HG02852 (cell line): ENCODE results near the gene DALRD3.
A peak's percentile ranks its signal among the peaks of the same experiment; 100 is the strongest.
"Not testable (repeated sequence)": the region's sequence is repeated elsewhere in the genome, so short reads cannot be mapped to it uniquely, and the experiment has no call there.

Experiments
- ATAC-seq: cut with Tn5 transposase; IDR thresholded peaks from one replicate; pipeline ENCODE4 v1.9.1; 2021; ENCODE audit warnings: mild to moderate bottlenecking, moderate library complexity; ENCODE audit not compliant: unreplicated experiment

Gene DALRD3

DNA sequence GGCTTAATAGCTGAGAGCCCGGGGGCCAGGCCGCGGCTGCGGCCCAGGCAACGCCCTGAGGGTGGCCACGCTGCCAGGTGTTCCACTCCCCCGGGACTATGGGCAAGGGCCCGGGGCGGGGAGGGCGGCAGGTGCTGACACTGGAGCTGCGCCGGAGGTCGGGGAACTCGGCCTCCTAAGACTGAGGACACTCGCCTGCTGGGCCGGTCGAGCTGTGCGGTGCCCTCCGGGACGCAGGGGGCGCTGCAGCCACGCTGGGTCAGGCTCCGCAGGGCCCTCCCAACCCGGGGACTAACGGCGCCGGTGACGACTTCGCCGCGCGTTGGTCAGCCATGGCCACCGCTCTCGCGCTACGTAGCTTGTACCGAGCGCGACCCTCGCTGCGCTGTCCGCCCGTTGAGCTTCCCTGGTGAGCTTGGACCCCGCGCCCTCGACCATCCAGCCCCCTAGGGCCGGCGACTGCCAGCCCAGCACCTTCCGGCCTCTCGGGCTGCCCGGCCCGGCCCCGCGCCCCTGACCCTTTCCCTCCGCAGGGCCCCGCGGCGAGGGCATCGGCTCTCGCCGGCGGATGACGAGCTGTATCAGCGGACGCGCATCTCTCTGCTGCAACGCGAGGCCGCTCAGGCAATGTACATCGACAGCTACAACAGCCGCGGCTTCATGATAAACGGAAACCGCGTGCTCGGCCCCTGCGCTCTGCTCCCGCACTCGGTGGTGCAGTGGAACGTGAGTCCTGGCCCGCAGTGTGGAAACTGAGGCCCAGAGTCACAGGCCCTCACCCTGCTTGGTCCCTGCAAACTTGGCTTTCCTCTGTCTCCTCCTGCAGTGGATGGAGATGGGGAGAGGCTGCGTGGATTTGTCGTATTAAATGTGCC is 3.7 kb upstream of the DALRD3 start, which contains the start of gene NDUFAF3:
Gene NDUFAF3, plus strand, starts transcription at position 309 of the 875 bp plus-strand sequence. Its CDS starts 24 bp downstream, at position 333.
- peak; percentile 50 for ATAC-seq

DNA sequence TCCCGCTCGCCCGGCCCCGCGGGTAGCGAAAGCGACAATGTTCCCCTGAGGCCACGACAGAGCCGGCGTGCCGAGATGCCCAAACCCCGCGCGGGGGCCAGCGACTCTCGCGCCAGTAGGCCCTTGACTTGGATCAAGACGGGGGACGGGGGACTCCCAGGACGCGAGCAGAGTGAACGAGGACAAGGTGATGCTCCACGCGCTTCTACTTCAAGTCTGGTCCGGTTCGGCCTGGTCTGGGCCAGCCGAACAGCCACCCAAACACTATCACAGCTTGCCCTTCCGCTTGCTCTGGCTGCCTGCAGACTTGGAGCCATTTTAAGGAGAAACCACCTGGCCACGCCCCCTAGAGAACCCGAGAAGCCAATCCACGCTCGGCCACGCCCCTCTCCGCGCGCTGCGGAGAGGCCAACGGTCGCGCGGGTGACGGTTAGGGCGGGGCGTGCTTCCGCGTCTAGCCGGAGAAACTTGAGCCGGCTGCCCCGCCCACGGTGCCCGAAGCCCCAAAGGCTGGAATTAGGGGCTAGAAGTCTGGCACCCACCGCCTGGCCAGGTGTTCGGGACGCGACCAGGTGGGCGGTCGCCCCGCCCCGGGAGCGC is 2.9 kb upstream of the DALRD3 start:
- peak; percentile 46 for ATAC-seq

GRCh38 chr3:49020330-49021212 is 2.2 kb upstream of the DALRD3 start:
- ATAC-seq = peak; percentile 0

- no peak for ATAC-seq
Measured at GRCh38 chr3:49019941-49020329, 1.6 kb upstream of the DALRD3 start.

GRCh38 chr3:49018707-49019006 is 277 bp upstream of the DALRD3 start:
- ATAC-seq = no peak

- ATAC-seq = no peak
Measured at GRCh38 chr3:49017229-49017970, 980 bp downstream of the DALRD3 start.

GRCh38 chr3:49016414-49017228 is 1.8 kb downstream of the DALRD3 start:
- no peak for ATAC-seq

GRCh38 chr3:49015765-49016164 is 2.6 kb downstream of the DALRD3 start:
- ATAC-seq = no peak

DNA sequence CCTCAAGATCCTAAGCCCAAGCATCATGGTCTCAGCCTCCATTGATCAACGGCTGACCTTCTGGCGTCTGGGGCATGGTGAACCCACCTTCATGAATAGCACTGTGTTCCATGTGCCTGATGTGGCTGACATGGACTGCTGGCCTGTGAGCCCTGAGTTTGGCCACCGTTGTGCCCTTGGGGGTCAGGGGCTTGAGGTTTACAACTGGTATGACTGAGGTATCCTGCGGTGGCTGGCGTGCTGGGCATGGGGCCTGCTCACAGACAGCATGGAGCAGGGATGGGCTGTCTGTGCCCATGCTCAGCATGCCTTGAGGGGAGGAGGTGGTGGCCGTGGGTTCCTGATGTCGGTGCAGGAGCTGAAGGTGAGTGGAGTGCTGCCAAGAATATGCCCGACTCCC is 3.3 kb downstream of the DALRD3 start:
- ATAC-seq = no peak

DNA sequence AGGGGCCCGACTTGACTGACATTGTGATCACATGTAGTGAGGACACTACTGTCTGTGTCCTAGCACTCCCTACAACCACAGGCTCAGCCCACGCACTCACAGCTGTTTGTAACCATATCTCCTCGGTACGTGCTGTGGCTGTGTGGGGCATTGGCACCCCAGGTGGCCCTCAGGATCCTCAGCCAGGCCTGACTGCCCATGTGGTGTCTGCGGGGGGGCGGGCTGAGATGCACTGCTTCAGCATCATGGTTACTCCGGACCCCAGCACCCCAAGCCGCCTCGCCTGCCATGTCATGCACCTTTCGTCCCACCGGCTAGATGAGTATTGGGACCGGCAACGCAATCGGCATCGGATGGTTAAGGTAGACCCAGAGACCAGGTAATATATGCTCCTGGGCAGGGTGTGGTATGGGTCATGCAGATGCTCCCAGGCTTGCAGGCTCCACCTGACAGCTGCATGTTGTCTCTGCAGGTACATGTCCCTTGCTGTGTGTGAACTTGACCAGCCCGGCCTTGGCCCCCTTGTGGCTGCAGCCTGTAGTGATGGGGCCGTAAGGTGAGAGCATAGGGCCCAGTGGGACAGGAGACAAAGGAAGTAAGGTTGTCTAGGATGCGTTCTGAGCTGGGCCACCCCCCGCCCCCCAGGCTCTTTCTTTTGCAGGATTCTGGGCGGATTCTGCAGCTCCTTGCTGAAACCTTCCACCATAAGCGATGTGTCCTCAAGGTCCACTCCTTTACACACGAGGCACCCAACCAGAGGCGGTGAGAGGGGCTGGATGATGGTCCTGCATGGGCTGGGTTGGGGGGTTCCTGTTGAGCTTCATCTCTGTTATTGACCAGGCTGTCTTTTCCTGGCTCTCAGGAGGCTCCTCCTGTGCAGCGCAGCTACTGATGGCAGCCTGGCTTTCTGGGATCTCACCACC is 4.4 kb downstream of the DALRD3 start:
- no peak for ATAC-seq

- no peak for ATAC-seq
Measured at GRCh38 chr3:49013113-49013737, 5.2 kb downstream of the DALRD3 start.

DNA sequence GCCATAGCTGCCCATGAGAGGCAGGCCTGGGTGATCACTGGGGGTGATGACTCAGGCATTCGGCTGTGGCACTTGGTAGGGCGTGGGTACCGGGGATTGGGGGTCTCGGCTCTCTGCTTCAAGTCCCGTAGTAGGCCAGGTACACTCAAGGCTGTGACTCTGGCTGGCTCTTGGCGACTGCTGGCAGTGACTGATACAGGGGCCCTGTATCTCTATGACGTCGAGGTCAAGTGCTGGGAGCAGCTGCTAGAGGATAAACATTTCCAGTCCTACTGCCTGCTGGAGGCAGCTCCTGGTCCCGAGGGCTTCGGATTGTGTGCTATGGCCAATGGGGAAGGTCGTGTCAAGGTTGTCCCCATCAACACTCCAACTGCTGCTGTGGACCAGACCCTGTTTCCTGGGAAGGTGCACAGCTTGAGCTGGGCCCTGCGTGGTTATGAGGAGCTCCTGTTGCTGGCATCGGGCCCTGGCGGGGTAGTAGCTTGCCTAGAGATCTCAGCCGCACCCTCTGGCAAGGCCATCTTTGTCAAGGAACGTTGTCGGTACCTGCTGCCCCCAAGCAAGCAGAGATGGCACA is 5.9 kb downstream of the DALRD3 start:
- no peak for ATAC-seq

- ATAC-seq = no peak
Measured at GRCh38 chr3:49009396-49009795, 9.0 kb downstream of the DALRD3 start.

- not testable (repeated sequence) for ATAC-seq
Measured at GRCh38 chr3:49008627-49009026, 9.8 kb downstream of the DALRD3 start.

- ATAC-seq = peak; percentile 45
Measured at GRCh38 chr3:49007771-49008528, 10.4 kb downstream of the DALRD3 start.

- ATAC-seq = peak; percentile 80
Measured at GRCh38 chr3:49007068-49007770, 11.2 kb downstream of the DALRD3 start, which contains the start of gene WDR6. WDR6 (plus strand) TSS chr3:49007391; CDS start chr3:49007432, 41 bp downstream.
